ENCODE data around the gene MAJIN. TPM values are rescaled to one million over a fixed set of nuclear protein-coding genes. Genes with fewer than 3 reads are reported as not detected.

MAJIN gene
- total and polyA plus RNA-seq, 2 experiments from 2014 or later, result not detected

- DNase-seq (ENCODE audit: low spot score), result no peak
- H3K79me2 ChIP-seq, result no peaks in the 10 kb centered on the region
- no peak overlapping the region for H3K27ac ChIP-seq
- H3K9me3 ChIP-seq (ENCODE audit: low read depth), result no peaks in the 10 kb centered on the region
- H3K4me3 ChIP-seq, result no peak overlapping the region
- H3K27me3 ChIP-seq, result no peaks in the 10 kb centered on the region
- 95% methylated on average over 7 of the region's 7 CpGs for WGBS (ENCODE audit: low lambda C conversion rate, missing lambda C conversion rate)
- TF ChIP-seq, protein P1, sequence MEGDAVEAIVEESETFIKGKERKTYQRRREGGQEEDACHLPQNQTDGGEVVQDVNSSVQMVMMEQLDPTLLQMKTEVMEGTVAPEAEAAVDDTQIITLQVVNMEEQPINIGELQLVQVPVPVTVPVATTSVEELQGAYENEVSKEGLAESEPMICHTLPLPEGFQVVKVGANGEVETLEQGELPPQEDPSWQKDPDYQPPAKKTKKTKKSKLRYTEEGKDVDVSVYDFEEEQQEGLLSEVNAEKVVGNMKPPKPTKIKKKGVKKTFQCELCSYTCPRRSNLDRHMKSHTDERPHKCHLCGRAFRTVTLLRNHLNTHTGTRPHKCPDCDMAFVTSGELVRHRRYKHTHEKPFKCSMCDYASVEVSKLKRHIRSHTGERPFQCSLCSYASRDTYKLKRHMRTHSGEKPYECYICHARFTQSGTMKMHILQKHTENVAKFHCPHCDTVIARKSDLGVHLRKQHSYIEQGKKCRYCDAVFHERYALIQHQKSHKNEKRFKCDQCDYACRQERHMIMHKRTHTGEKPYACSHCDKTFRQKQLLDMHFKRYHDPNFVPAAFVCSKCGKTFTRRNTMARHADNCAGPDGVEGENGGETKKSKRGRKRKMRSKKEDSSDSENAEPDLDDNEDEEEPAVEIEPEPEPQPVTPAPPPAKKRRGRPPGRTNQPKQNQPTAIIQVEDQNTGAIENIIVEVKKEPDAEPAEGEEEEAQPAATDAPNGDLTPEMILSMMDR (IDR thresholded peaks at IDR 0.05; ENCODE audit: poor library complexity), result no peak
- TF ChIP-seq EZH2phosphoT487 (IDR thresholded peaks at IDR 0.05; ENCODE audit: low read depth, severe bottlenecking, unreplicated experiment), result no peak
- TF ChIP-seq EZH2 (IDR thresholded peaks at IDR 0.05; ENCODE audit: borderline replicate concordance), result no peak
- no peaks in the 10 kb centered on the region for H4K20me1 ChIP-seq (ENCODE audit: insufficient read depth, poor library complexity, severe bottlenecking)
- no peak overlapping the region for H2AFZ ChIP-seq
- no peak overlapping the region for H3K4me2 ChIP-seq
- H3K4me1 ChIP-seq (ENCODE audit: insufficient read depth), result peaks cover 21% of the 10 kb centered on the region
- H3K36me3 ChIP-seq (replicated peaks; ENCODE audit: insufficient read depth, low read depth), result no peaks in the 10 kb centered on the region
- no peaks in the 10 kb centered on the region for H3K9me2 ChIP-seq (replicated peaks; ENCODE audit: insufficient read depth)
Measured at GRCh38 chr11:64994318-64994717, 22.4 kb upstream of the MAJIN start.

GRCh38 chr11:64990222-64990923 is 18.5 kb upstream of the MAJIN start:
- TF ChIP-seq, protein P1 (IDR thresholded peaks at IDR 0.05; ENCODE audit: poor library complexity), result no peak
- TF ChIP-seq EZH2phosphoT487 (IDR thresholded peaks at IDR 0.05; ENCODE audit: low read depth, severe bottlenecking, unreplicated experiment), result no peak
- TF ChIP-seq EZH2 (IDR thresholded peaks at IDR 0.05; ENCODE audit: borderline replicate concordance), result no peak
- WGBS (ENCODE audit: low lambda C conversion rate, missing lambda C conversion rate), result 65% methylated on average over 15 of the region's 15 CpGs
- Histone ChIP-seq H3K27ac (no peak overlapping the region), H3K79me2 (no peaks in the 10 kb centered on the region), H4K20me1 (ENCODE audit: insufficient read depth, poor library complexity, severe bottlenecking) (no peaks in the 10 kb centered on the region), H3K36me3 (replicated peaks; ENCODE audit: insufficient read depth, low read depth) (no peaks in the 10 kb centered on the region), H3K4me2 (no peak overlapping the region), H2AFZ (no peak overlapping the region), H3K9me3 (ENCODE audit: low read depth) (no peaks in the 10 kb centered on the region), H3K4me1 (ENCODE audit: insufficient read depth) (no peaks in the 10 kb centered on the region), H3K4me3 (no peak overlapping the region), H3K27me3 (no peaks in the 10 kb centered on the region), H3K9me2 (replicated peaks; ENCODE audit: insufficient read depth) (no peaks in the 10 kb centered on the region)
- no peak for DNase-seq (ENCODE audit: low spot score)

DNA sequence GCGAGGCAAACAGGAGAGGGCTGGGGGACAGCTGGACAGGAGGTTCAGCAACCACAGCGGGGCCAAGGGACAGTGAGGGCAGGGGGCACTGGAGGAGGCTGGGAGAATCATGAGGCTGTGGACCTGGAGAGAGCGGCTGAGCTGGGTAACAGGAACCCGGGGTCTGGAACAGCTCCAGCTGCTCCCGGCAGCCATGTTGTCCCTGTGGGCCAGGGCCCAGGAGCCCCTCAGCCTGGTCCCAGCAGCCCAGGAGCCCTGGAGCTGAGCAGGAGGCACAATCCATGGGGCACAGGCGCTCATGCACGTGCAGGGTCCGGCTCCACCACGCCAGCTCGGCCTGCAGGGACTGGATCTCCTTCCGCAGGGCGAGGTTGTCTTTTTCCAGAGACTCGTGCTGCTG is 17.5 kb upstream of the MAJIN start:
- Histone ChIP-seq H3K27me3 (no peaks in the 10 kb centered on the region), H3K27ac (no peak overlapping the region), H2AFZ (no peak overlapping the region), H3K9me3 (ENCODE audit: low read depth) (no peaks in the 10 kb centered on the region), H3K36me3 (replicated peaks; ENCODE audit: insufficient read depth, low read depth) (no peaks in the 10 kb centered on the region), H3K4me2 (no peak overlapping the region), H3K9me2 (replicated peaks; ENCODE audit: insufficient read depth) (no peaks in the 10 kb centered on the region), H3K79me2 (no peaks in the 10 kb centered on the region), H4K20me1 (ENCODE audit: insufficient read depth, poor library complexity, severe bottlenecking) (no peaks in the 10 kb centered on the region), H3K4me1 (ENCODE audit: insufficient read depth) (no peaks in the 10 kb centered on the region), H3K4me3 (no peak overlapping the region)
- no peak for DNase-seq (ENCODE audit: low spot score)
- 91% methylated on average over 12 of the region's 13 CpGs for WGBS (ENCODE audit: low lambda C conversion rate, missing lambda C conversion rate)
- TF ChIP-seq, protein P1 (IDR thresholded peaks at IDR 0.05; ENCODE audit: poor library complexity), result no peak
- TF ChIP-seq EZH2 (IDR thresholded peaks at IDR 0.05; ENCODE audit: borderline replicate concordance), result no peak
- no peak for TF ChIP-seq EZH2phosphoT487 (IDR thresholded peaks at IDR 0.05; ENCODE audit: low read depth, severe bottlenecking, unreplicated experiment)

All from hepatocyte (in vitro differentiated cells).